BJ (cell line): ENCODE measurements around the gene GGCX. TPM values are rescaled to one million over a fixed set of nuclear protein-coding genes. Genes with fewer than 3 reads are reported as not detected.

Experiments
- CTCF ChIA-PET: fragments of 350-600 bp; formaldehyde crosslinking; extraction: SDS; loops from one replicate; lab custom pipeline; 2021; ENCODE audit warnings: antibody characterized with exemption, inconsistent platforms; lab: Yijun Ruan, JAX
- POLR2A ChIA-PET: fragments of 300-600 bp; sonication (Branson Sonifier 250); formaldehyde crosslinking; extraction: SDS; loops from one replicate; lab custom pipeline; 2021; ENCODE audit warnings: antibody characterized with exemption; lab: Charles Lee
- DNase-seq: peaks from one replicate; pipeline ENCODE4 v3.0.0-alpha.2; 2011; ENCODE audit warnings: low read depth
- H3K27me3 ChIP-seq: 2 replicates; pipeline ENCODE4 v1.6.0; 2011; ENCODE audit warnings: low read length; ENCODE audit not compliant: control insufficient read depth, insufficient read depth
- H3K36me3 ChIP-seq: 2 replicates; pipeline ENCODE4 v1.5.1; 2011; ENCODE audit warnings: low read length; ENCODE audit not compliant: control insufficient read depth, insufficient read depth
- H3K4me3 ChIP-seq: 2 replicates; pipeline ENCODE4 v1.5.1; 2011; ENCODE audit warnings: low read depth, mild to moderate bottlenecking, control low read depth, low read length
- polyA plus RNA-seq: library from polyadenylated mRNA; depleted of rRNA; stranded (reverse); fragments of >200 nt; gene quantifications from 2 replicates; pipeline ENCODE4 v1.2.3, GENCODE V29; 2011
- TF ChIP-seq, protein P1 (sequence below): IDR thresholded peaks from 2 replicates; pipeline ENCODE4 v1.5.1; 2011; ENCODE audit warnings: low read depth, mild to moderate bottlenecking, control low read depth, inconsistent platforms, low read length, moderate library complexity; ENCODE audit not compliant: insufficient read depth

Gene GGCX
- polyA plus RNA-seq, 1 experiment, result 45.9 TPM

DNA sequence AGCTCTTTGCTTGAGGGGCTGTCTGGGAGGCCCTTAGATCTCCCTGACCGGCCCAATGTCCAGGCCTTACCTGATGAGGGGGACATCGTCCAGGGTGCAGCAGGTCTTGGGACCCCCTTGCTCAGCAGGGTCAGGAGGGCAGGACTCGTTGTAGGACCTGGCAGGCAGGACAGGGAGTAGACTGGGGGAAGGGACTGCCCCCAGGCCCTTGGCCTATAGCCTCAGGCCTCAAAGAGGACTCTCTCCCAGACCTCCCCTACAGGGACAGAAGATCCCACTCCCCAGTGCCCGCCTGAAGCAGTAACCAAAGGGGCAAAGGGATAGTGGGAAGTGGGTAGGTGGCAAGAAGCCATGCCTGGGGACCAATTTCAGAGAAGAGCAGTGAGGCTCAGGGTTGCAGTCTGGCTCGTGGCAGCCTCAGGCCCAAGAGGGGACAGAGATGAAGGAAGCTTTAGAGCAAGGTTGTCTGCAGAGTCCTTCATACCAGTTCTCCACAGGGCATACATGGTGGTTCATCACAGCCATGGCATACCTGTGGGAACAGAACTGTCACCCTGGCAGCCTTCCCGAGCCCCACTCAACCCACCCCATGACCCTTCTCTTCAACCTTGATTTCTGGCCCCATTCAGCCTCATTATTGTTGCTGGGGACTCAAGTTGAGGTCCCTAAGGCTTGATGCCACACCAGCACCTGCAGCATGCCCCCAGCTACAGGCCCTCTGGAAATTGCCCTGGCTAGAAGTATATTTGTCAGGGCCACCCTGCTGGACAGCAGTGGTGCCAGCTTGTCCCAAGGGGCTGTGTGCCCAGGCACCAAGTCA is 39.9 kb upstream of the GGCX start:
- TF ChIP-seq, protein P1, sequence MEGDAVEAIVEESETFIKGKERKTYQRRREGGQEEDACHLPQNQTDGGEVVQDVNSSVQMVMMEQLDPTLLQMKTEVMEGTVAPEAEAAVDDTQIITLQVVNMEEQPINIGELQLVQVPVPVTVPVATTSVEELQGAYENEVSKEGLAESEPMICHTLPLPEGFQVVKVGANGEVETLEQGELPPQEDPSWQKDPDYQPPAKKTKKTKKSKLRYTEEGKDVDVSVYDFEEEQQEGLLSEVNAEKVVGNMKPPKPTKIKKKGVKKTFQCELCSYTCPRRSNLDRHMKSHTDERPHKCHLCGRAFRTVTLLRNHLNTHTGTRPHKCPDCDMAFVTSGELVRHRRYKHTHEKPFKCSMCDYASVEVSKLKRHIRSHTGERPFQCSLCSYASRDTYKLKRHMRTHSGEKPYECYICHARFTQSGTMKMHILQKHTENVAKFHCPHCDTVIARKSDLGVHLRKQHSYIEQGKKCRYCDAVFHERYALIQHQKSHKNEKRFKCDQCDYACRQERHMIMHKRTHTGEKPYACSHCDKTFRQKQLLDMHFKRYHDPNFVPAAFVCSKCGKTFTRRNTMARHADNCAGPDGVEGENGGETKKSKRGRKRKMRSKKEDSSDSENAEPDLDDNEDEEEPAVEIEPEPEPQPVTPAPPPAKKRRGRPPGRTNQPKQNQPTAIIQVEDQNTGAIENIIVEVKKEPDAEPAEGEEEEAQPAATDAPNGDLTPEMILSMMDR, result no peak
- Histone ChIP-seq H3K27me3 (no peaks in the 10 kb centered on the region), H3K36me3 (peaks cover 17% of the 10 kb centered on the region), H3K4me3 (peak overlapping the region; percentile 59; the same call in 1 of the 2 replicates)
- CTCF ChIA-PET, result interaction anchor here (1.6 kb wide), 1 partner anchor 11 kb away, joined by 6 read pairs; no protein-coding TSS in a partner anchor
- POLR2A ChIA-PET, result no interaction called here
- no peak for DNase-seq

DNA sequence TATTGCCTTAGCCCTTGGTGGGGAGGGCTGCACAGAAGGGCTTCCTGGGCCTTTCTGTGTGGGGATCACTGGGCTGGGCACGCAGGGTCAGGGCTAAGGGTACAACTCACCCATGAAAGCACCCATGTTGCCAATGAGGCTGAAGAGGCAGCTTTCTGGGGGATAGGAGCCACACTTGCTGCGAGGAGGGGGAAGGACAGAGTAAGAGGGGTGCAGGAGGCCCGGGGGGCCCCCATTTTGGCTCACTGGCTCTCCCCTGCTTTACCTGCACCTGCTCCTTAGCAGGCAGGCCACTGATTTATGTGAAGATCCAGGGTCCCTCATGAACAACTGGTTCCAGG is 38.9 kb upstream of the GGCX start:
- ChIA-PET POLR2A (no interaction called here), CTCF (interaction anchor here (0.9 to 1.6 kb wide), 2 partner anchors 10 to 41 kb away, joined by 3 to 6 read pairs; no protein-coding TSS in a partner anchor)
- TF ChIP-seq, protein P1, result no peak
- H3K27me3 ChIP-seq, result no peaks in the 10 kb centered on the region
- peaks cover 17% of the 10 kb centered on the region for H3K36me3 ChIP-seq
- no peak for DNase-seq
- no peak overlapping the region for H3K4me3 ChIP-seq

DNA sequence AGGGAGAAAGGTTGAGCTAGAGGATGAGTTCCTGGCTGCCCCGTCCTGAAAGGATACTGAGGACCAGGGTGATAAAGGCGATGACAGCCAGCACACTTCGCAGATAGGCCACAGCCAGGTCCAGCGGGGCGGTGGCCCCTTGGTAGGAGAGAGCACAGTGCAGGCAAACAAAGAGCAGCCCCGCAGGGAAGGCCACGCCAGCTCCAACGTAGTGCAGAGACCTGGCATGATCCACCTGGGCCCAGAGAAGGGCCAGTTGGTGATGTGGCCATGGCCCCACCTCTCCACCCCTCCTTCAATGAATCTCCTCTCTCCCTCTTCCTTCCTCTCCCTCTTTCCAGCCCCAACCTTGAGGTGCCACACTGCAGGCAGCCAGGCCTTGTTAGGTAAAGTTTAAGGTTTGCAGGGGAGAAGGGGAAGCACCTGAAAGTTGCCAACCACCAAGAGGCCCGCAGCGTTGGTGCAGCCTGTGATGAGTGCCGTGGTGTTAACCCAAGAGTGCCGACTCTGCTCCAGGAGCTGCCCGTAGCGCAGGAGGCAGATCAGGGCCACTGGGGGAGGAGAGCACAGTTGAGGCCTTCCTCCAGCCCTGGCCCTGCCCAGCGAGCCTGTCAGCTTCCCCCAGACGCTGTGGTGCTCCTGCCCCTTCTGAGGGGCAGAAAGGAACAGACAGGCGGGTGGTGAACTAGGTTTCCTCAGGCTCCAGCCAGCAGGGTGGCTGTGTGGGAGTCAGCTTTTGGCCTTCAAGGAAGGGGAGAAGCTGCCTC is 38.4 kb upstream of the GGCX start:
- TF ChIP-seq, protein P1, result no peak
- Histone ChIP-seq H3K4me3 (no peak overlapping the region), H3K36me3 (peaks cover 17% of the 10 kb centered on the region), H3K27me3 (no peaks in the 10 kb centered on the region)
- CTCF ChIA-PET, result interaction anchor here (0.9 kb wide), 1 partner anchor 41 kb away, joined by 3 read pairs; no protein-coding TSS in a partner anchor
- DNase-seq, result no peak
- POLR2A ChIA-PET, result no interaction called here

DNA sequence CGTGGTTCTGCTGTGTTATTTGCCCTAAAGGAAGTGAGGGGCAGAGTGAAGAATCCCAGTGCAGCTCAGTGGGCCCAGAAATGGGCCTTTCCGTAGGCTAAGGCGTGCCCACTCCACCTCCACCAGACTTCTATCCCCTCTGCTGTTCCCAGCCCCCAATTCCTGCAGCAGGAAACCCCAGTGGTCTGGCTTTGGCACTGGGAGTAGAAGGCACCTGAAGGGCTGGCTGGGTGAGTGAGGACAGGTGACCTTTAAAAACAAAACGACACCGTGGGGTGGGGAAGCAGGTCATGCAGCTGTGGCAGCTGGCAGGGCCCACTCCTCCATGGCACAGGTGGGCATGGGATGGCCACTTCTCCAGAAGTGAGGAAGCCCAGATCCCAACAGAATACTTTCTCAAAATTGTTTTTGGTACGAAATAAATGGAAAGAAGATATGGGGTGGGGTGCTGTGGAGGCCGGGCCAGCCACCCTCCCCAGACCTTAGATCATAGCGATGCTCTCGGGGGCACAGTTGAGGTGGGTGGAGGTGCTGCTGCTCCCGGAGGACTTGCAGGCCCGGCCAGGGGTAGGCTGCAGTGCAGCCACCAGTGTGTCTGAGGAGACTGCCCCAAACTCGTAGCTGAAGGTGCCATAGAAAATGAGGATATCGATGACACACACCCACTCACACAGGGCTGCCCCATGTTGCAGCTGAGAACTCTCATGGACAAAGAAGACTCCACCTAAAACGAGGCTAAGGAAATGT is 37.5 kb upstream of the GGCX start:
- ChIA-PET POLR2A (interaction anchor here (0.7 kb wide), 1 partner anchor 14 kb away, joined by 5 read pairs; the partner anchor contains the start of gene VAMP5), CTCF (no interaction called here)
- TF ChIP-seq, protein P1, result no peak
- DNase-seq, result no peak
- Histone ChIP-seq H3K4me3 (no peak overlapping the region), H3K36me3 (peaks cover 17% of the 10 kb centered on the region), H3K27me3 (no peaks in the 10 kb centered on the region)
